Activated CD4-positive, alpha-beta T cell treated with anti-CD3 and anti-CD28 coated beads, Interleukin-2, amount 10 ng/mL, durations not matched to agents 24 days and 14 days (primary cell): Measurements from ENCODE around the gene COL25A1. TPM values are rescaled to one million over a fixed set of nuclear protein-coding genes. Genes with fewer than 3 reads are reported as not detected.
"Not testable (repeated sequence)": the region's sequence is repeated elsewhere in the genome, so short reads cannot be mapped to it uniquely, and the experiment has no call there.

ENCODE experiments used
- DNase-seq: peaks from one replicate; pipeline ENCODE4 v3.0.0; 2022
- H3K27ac Mint-ChIP-seq: one replicate; pipeline ENCODE4 v1.8.0; 2022; ENCODE audit warnings: mild to moderate bottlenecking, mixed read lengths
- H3K27me3 Mint-ChIP-seq: one replicate; pipeline ENCODE4 v1.8.0; 2022; ENCODE audit warnings: mixed read lengths
- H3K36me3 Mint-ChIP-seq: one replicate; pipeline ENCODE4 v1.8.0; 2022; ENCODE audit warnings: low read depth, mild to moderate bottlenecking, mixed read lengths
- H3K4me1 Mint-ChIP-seq: one replicate; pipeline ENCODE4 v1.8.0; 2021; ENCODE audit warnings: mixed read lengths
- H3K4me3 Mint-ChIP-seq: one replicate; pipeline ENCODE4 v1.8.0; 2022; ENCODE audit warnings: mild to moderate bottlenecking, moderate library complexity, mixed read lengths
- H3K9me3 Mint-ChIP-seq: one replicate; pipeline ENCODE4 v1.8.0; 2021; ENCODE audit warnings: mixed read lengths
- intact Hi-C: fragments of 100-400 bp; cut with micrococcal nuclease; formaldehyde crosslinking; loops from one replicate; pipeline ENCODE4 v1.15.1; 2023
- total RNA-seq: library from RNA; stranded (reverse); gene quantifications from 2 replicates; pipeline ENCODE4 v1.2.3, GENCODE V29; 2022

Gene COL25A1
- total RNA-seq, 1 donor from 2014 or later: not detected

- Mint-ChIP-seq H3K27ac (no peak overlapping the region), H3K27me3 (peaks cover 2% of the 10 kb centered on the region), H3K9me3 (peaks cover 12% of the 10 kb centered on the region), H3K4me1 (no peaks in the 10 kb centered on the region), H3K36me3 (no peaks in the 10 kb centered on the region), H3K4me3 (no peak overlapping the region)
- DNase-seq: no peak
- intact Hi-C loops: no loop called here
Measured at GRCh38 chr4:109022961-109023360, 279.5 kb downstream of the COL25A1 start.

- intact Hi-C loops, H3K27me3 Mint-ChIP-seq, DNase-seq, H3K4me1 Mint-ChIP-seq, H3K4me3 Mint-ChIP-seq, H3K27ac Mint-ChIP-seq, H3K36me3 Mint-ChIP-seq: not testable (repeated sequence)
- peaks cover 12% of the 10 kb centered on the region for H3K9me3 Mint-ChIP-seq
Measured at GRCh38 chr4:109021630-109022029, 280.8 kb downstream of the COL25A1 start.

GRCh38 chr4:109020861-109021260 is 281.6 kb downstream of the COL25A1 start:
- Mint-ChIP-seq H3K36me3 (no peaks in the 10 kb centered on the region), H3K27me3 (peaks cover 2% of the 10 kb centered on the region), H3K4me1 (no peaks in the 10 kb centered on the region), H3K27ac (no peak overlapping the region), H3K4me3 (no peak overlapping the region), H3K9me3 (peaks cover 12% of the 10 kb centered on the region)
- intact Hi-C loops: no loop called here
- no peak for DNase-seq

GRCh38 chr4:109016200-109016599 is 286.3 kb downstream of the COL25A1 start:
- no peaks in the 10 kb centered on the region for H3K4me1 Mint-ChIP-seq
- no peaks in the 10 kb centered on the region for H3K36me3 Mint-ChIP-seq
- DNase-seq: no peak
- no peak overlapping the region for H3K4me3 Mint-ChIP-seq
- intact Hi-C loops: no loop called here
- H3K27ac Mint-ChIP-seq: no peak overlapping the region
- peaks cover 9% of the 10 kb centered on the region for H3K9me3 Mint-ChIP-seq
- no peaks in the 10 kb centered on the region for H3K27me3 Mint-ChIP-seq

- intact Hi-C loops: no loop called here
- no peak for DNase-seq
- no peak overlapping the region for H3K27ac Mint-ChIP-seq
- no peaks in the 10 kb centered on the region for H3K27me3 Mint-ChIP-seq
- H3K4me1 Mint-ChIP-seq: no peaks in the 10 kb centered on the region
- no peaks in the 10 kb centered on the region for H3K36me3 Mint-ChIP-seq
- H3K4me3 Mint-ChIP-seq: no peak overlapping the region
- peaks cover 5% of the 10 kb centered on the region for H3K9me3 Mint-ChIP-seq
Measured at GRCh38 chr4:109015413-109015810, 287.0 kb downstream of the COL25A1 start.

GRCh38 chr4:109014593-109015412 is 287.7 kb downstream of the COL25A1 start:
- H3K9me3 Mint-ChIP-seq: peaks cover 5% of the 10 kb centered on the region
- H3K27me3 Mint-ChIP-seq: no peaks in the 10 kb centered on the region
- H3K36me3 Mint-ChIP-seq: no peaks in the 10 kb centered on the region
- DNase-seq: peak; percentile 39
- H3K4me3 Mint-ChIP-seq: no peak overlapping the region
- H3K4me1 Mint-ChIP-seq: no peaks in the 10 kb centered on the region
- no peak overlapping the region for H3K27ac Mint-ChIP-seq
- intact Hi-C loops: no loop called here

GRCh38 chr4:109012286-109012880 is 290.1 kb downstream of the COL25A1 start:
- no peak overlapping the region for H3K4me3 Mint-ChIP-seq
- no peaks in the 10 kb centered on the region for H3K27me3 Mint-ChIP-seq
- no peaks in the 10 kb centered on the region for H3K4me1 Mint-ChIP-seq
- peak; percentile 38 for DNase-seq
- peaks cover 5% of the 10 kb centered on the region for H3K9me3 Mint-ChIP-seq
- no peak overlapping the region for H3K27ac Mint-ChIP-seq
- intact Hi-C loops: no loop called here
- H3K36me3 Mint-ChIP-seq: no peaks in the 10 kb centered on the region

GRCh38 chr4:109011241-109012026 is 291.0 kb downstream of the COL25A1 start:
- Mint-ChIP-seq H3K4me1 (no peaks in the 10 kb centered on the region), H3K9me3 (peaks cover 5% of the 10 kb centered on the region), H3K27me3 (no peaks in the 10 kb centered on the region), H3K27ac (no peak overlapping the region), H3K36me3 (no peaks in the 10 kb centered on the region), H3K4me3 (no peak overlapping the region)
- intact Hi-C loops: no loop called here
- DNase-seq: peak; percentile 22

- Mint-ChIP-seq H3K9me3 (peaks cover 5% of the 10 kb centered on the region), H3K4me3 (no peak overlapping the region), H3K27ac (no peak overlapping the region), H3K4me1 (peaks cover 3% of the 10 kb centered on the region), H3K36me3 (no peaks in the 10 kb centered on the region), H3K27me3 (no peaks in the 10 kb centered on the region)
- no peak for DNase-seq
- intact Hi-C loops: no loop called here
Measured at GRCh38 chr4:109010521-109010920, 291.9 kb downstream of the COL25A1 start.

GRCh38 chr4:109009909-109010308 is 292.5 kb downstream of the COL25A1 start:
- Mint-ChIP-seq H3K27me3 (no peaks in the 10 kb centered on the region), H3K9me3 (peaks cover 5% of the 10 kb centered on the region), H3K4me3 (no peak overlapping the region), H3K36me3 (no peaks in the 10 kb centered on the region), H3K27ac (no peak overlapping the region), H3K4me1 (peaks cover 9% of the 10 kb centered on the region)
- intact Hi-C loops: no loop called here
- DNase-seq: no peak

GRCh38 chr4:109007976-109008375 is 294.5 kb downstream of the COL25A1 start:
- H3K27me3 Mint-ChIP-seq: no peaks in the 10 kb centered on the region
- no peak overlapping the region for H3K4me3 Mint-ChIP-seq
- intact Hi-C loops: no loop called here
- peaks cover 10% of the 10 kb centered on the region for H3K4me1 Mint-ChIP-seq
- H3K9me3 Mint-ChIP-seq: no peaks in the 10 kb centered on the region
- DNase-seq: no peak
- no peaks in the 10 kb centered on the region for H3K36me3 Mint-ChIP-seq
- no peak overlapping the region for H3K27ac Mint-ChIP-seq

GRCh38 chr4:109005523-109005922 is 296.9 kb downstream of the COL25A1 start:
- Mint-ChIP-seq H3K4me3 (peak overlapping the region; percentile 0), H3K4me1 (peaks cover 10% of the 10 kb centered on the region), H3K27ac (no peak overlapping the region), H3K36me3 (no peaks in the 10 kb centered on the region), H3K9me3 (no peaks in the 10 kb centered on the region), H3K27me3 (no peaks in the 10 kb centered on the region)
- intact Hi-C loops: no loop called here
- DNase-seq: no peak

- no peaks in the 10 kb centered on the region for H3K27me3 Mint-ChIP-seq
- intact Hi-C loops: no loop called here
- H3K4me3 Mint-ChIP-seq: no peak overlapping the region
- no peaks in the 10 kb centered on the region for H3K9me3 Mint-ChIP-seq
- H3K27ac Mint-ChIP-seq: no peak overlapping the region
- no peaks in the 10 kb centered on the region for H3K36me3 Mint-ChIP-seq
- H3K4me1 Mint-ChIP-seq: peaks cover 10% of the 10 kb centered on the region
- no peak for DNase-seq
Measured at GRCh38 chr4:109004418-109004817, 298.0 kb downstream of the COL25A1 start.

- DNase-seq: no peak
- Mint-ChIP-seq H3K4me1 (peaks cover 10% of the 10 kb centered on the region), H3K9me3 (no peaks in the 10 kb centered on the region), H3K36me3 (no peaks in the 10 kb centered on the region), H3K27ac (no peak overlapping the region), H3K27me3 (no peaks in the 10 kb centered on the region), H3K4me3 (no peak overlapping the region)
- intact Hi-C loops: no loop called here
Measured at GRCh38 chr4:109003964-109004363, 298.5 kb downstream of the COL25A1 start.
